Activated CD8-positive, alpha-beta T cell treated with anti-CD3 and anti-CD28 coated beads, Interleukin-2, amount 10 ng/mL, durations not matched to agents 7 days and 5 days (primary cell): ENCODE results near the gene PRSS57. TPM values are rescaled to one million over a fixed set of nuclear protein-coding genes. Genes with fewer than 3 reads are reported as not detected.

Experiments
- ATAC-seq: fragments of 150-1000 bp; cut with Tn5 transposase; one replicate; pipeline ENCODE4 v1.10.0; 2021; ENCODE audit warnings: moderate library complexity
- CTCF ChIA-PET: fragments of 350-600 bp; sonication (Branson Sonifier 250); formaldehyde crosslinking; loops from one replicate; lab custom pipeline; 2021; ENCODE audit warnings: antibody characterized with exemption; lab: Charles Lee
- POLR2A ChIA-PET: fragments of 350-600 bp; sonication (Branson Sonifier 250); formaldehyde crosslinking; loops from one replicate; lab custom pipeline; 2021; ENCODE audit warnings: antibody characterized with exemption; lab: Charles Lee
- DNase-seq: peaks from one replicate; pipeline ENCODE4 v3.0.0-alpha.2; 2020
- H3K27ac Mint-ChIP-seq: one replicate; pipeline ENCODE4 v1.8.0; 2021; ENCODE audit warnings: mild to moderate bottlenecking, mixed read lengths
- H3K27me3 Mint-ChIP-seq: one replicate; pipeline ENCODE4 v1.8.0; 2021; ENCODE audit warnings: low read depth, mixed read lengths
- H3K36me3 Mint-ChIP-seq: one replicate; pipeline ENCODE4 v1.8.0; 2021; ENCODE audit warnings: low read depth, mixed read lengths
- H3K4me1 Mint-ChIP-seq: one replicate; pipeline ENCODE4 v1.8.0; 2021; ENCODE audit warnings: low read depth, mixed read lengths
- H3K4me3 Mint-ChIP-seq: one replicate; pipeline ENCODE4 v1.8.0; 2021; ENCODE audit warnings: mild to moderate bottlenecking, mixed read lengths
- H3K9me3 Mint-ChIP-seq: one replicate; pipeline ENCODE4 v1.8.0; 2022; ENCODE audit warnings: mixed read lengths; ENCODE audit not compliant: insufficient read depth
- total RNA-seq, 2 experiments: library from RNA; stranded (reverse); gene quantifications; one replicate each; pipeline ENCODE4 v1.2.3, GENCODE V29; 2021

PRSS57 gene
- total RNA-seq, 2 experiments from 2014 or later: not detected

DNA sequence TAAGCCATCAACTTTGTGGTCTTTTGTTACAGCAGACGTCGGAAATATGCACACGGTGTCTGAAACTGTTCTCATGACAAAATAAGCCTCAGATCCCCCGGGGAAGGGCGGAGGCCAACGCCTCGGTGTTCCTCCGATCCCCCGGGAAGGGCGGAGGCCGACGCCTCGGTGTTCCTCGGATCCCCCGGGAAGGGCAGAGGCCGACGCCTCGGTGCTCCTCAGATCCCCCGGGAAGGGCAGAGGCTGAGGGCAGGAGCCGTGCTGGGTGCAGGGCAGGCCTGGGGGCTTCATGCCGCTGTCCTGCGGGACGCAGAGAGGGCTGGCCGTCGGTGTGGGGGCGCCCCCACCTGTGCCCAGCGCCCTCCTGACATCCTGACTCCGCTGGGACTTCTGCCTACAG is 50.9 kb downstream of the PRSS57 start:
- H3K4me1 Mint-ChIP-seq: peaks cover 1% of the 10 kb centered on the region
- H3K36me3 Mint-ChIP-seq: peaks cover 15% of the 10 kb centered on the region
- ATAC-seq: no peak
- no peaks in the 10 kb centered on the region for H3K9me3 Mint-ChIP-seq
- no peak overlapping the region for H3K27ac Mint-ChIP-seq
- H3K4me3 Mint-ChIP-seq: no peak overlapping the region
- no peaks in the 10 kb centered on the region for H3K27me3 Mint-ChIP-seq
- CTCF ChIA-PET: no interaction called here
- no peak for DNase-seq
- POLR2A ChIA-PET: no interaction called here

GRCh38 chr19:643736-644135 is 51.5 kb downstream of the PRSS57 start:
- ChIA-PET CTCF (no interaction called here), POLR2A (no interaction called here)
- H3K9me3 Mint-ChIP-seq: no peaks in the 10 kb centered on the region
- no peak for ATAC-seq
- no peaks in the 10 kb centered on the region for H3K27me3 Mint-ChIP-seq
- no peak for DNase-seq
- peaks cover 5% of the 10 kb centered on the region for H3K4me1 Mint-ChIP-seq
- H3K4me3 Mint-ChIP-seq: no peak overlapping the region
- H3K36me3 Mint-ChIP-seq: peaks cover 11% of the 10 kb centered on the region
- H3K27ac Mint-ChIP-seq: no peak overlapping the region

GRCh38 chr19:642767-643727 is 52.2 kb downstream of the PRSS57 start:
- Mint-ChIP-seq H3K27me3 (no peaks in the 10 kb centered on the region), H3K4me3 (no peak overlapping the region), H3K36me3 (peaks cover 9% of the 10 kb centered on the region), H3K4me1 (peaks cover 5% of the 10 kb centered on the region), H3K9me3 (no peaks in the 10 kb centered on the region), H3K27ac (no peak overlapping the region)
- CTCF ChIA-PET: no interaction called here
- POLR2A ChIA-PET: interaction anchor here (0.6 kb wide), 2 partner anchors 9 to 165 kb away, joined by 3 to 4 read pairs; no protein-coding TSS in a partner anchor
- ATAC-seq (no peak), DNase-seq (no peak)

DNA sequence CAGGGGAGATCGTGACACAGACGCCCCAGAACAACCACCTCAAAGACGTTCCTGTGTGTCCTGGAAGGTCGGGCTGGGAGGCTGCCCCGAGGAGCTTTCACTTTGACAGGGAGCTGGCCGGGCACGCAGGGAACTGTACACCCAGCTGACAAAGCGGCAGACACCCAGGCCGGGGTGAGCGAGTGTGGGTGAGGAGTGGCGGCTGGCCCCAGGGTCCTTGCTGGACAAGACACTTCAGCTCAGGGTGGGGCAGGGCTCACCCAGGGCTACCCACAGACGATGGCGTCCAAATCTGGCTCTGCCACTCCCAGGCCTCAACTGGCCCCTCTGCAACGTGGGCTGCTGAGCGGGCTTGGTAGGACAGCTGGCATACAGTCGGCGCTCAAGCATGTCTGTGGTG is 53.5 kb downstream of the PRSS57 start:
- no peak for ATAC-seq
- no peak for DNase-seq
- ChIA-PET CTCF (no interaction called here), POLR2A (no interaction called here)
- Mint-ChIP-seq H3K36me3 (peaks cover 9% of the 10 kb centered on the region), H3K27ac (no peak overlapping the region), H3K4me1 (peaks cover 5% of the 10 kb centered on the region), H3K9me3 (no peaks in the 10 kb centered on the region), H3K27me3 (no peaks in the 10 kb centered on the region), H3K4me3 (no peak overlapping the region)

GRCh38 chr19:640606-641189 is 54.6 kb downstream of the PRSS57 start:
- Mint-ChIP-seq H3K36me3 (peaks cover 6% of the 10 kb centered on the region), H3K9me3 (no peaks in the 10 kb centered on the region), H3K4me3 (no peak overlapping the region), H3K27ac (no peak overlapping the region), H3K27me3 (no peaks in the 10 kb centered on the region), H3K4me1 (peaks cover 5% of the 10 kb centered on the region)
- DNase-seq (no peak), ATAC-seq (no peak)
- ChIA-PET CTCF (no interaction called here), POLR2A (no interaction called here)

- ChIA-PET POLR2A (no interaction called here), CTCF (no interaction called here)
- Mint-ChIP-seq H3K27me3 (no peaks in the 10 kb centered on the region), H3K4me1 (peaks cover 5% of the 10 kb centered on the region), H3K36me3 (peaks cover 6% of the 10 kb centered on the region), H3K4me3 (no peak overlapping the region), H3K9me3 (no peaks in the 10 kb centered on the region), H3K27ac (no peak overlapping the region)
- ATAC-seq (no peak), DNase-seq (no peak)
These were observed 55.1 kb downstream of the PRSS57 start for GRCh38 chr19:640161-640558.

DNA sequence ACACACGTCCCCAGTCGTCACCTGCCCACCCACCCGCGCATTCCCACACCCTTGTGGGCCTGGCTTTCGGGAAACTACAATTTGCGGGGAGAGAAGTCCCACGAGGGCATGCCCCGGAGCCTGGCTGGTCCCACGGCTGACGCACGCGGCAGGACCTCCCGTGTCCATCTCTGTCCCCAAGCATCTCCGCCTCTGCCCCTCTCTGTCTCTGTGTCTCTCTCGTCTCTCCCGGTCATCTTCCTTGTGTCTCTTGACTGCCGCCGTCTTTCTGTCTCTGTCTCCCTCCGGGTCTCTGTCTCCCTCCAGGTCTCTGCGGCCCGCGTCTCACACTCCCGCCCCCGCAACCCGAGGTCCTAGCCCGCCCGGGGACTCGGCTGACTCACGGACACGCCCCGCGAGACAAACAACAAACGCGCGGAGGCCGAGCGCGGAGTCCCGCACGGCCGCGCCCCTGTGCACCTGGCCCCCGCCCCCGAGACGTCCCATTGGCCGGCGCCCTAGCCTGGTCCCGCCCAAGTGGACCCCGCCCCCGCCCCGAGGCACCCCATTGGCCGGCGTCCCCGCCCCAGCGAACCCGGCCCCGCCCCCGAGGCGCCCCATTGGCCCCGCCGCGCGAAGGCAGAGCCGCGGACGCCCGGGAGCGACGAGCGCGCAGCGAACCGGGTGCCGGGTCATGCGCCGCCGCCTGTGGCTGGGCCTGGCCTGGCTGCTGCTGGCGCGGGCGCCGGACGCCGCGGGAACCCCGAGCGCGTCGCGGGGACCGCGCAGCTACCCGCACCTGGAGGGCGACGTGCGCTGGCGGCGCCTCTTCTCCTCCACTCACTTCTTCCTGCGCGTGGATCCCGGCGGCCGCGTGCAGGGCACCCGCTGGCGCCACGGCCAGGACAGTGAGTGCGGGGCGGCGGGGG is 55.7 kb downstream of the PRSS57 start, which contains the start of gene FGF22:
FGF22 (plus strand) TSS at position 627 of the 908 bp plus-strand sequence; CDS start at position 674, 47 bp downstream.
- Mint-ChIP-seq H3K27me3 (no peaks in the 10 kb centered on the region), H3K36me3 (no peaks in the 10 kb centered on the region), H3K4me1 (peaks cover 5% of the 10 kb centered on the region), H3K27ac (no peak within 1 kb of the TSS), H3K4me3 (peak within 1 kb of the TSS; percentile 64), H3K9me3 (no peaks in the 10 kb centered on the region)
- POLR2A ChIA-PET: no interaction called here
- DNase-seq (peak; percentile 95), ATAC-seq (peak; percentile 98)
- CTCF ChIA-PET: no interaction called here

DNA sequence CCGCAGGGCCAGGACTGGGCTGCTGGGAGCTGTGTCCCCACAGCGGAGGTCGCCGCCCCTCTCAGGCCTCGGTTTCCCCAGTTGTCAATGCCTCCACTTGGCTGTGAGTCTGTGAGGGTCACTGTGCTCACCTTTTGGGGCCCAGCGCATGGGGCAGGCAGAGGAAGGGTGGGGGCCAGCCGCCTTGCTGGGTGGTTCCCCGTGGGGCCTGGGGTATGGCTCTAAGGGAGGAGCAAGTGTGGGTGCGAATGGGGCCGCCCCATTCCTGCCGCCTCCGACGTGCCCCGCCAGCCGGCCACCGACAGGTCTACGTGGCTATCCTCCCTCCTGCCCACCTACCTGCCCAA is 56.4 kb downstream of the PRSS57 start:
- CTCF ChIA-PET: no interaction called here
- DNase-seq (no peak), ATAC-seq (no peak)
- H3K4me1 Mint-ChIP-seq: peaks cover 11% of the 10 kb centered on the region
- no peaks in the 10 kb centered on the region for H3K9me3 Mint-ChIP-seq
- no peak overlapping the region for H3K27ac Mint-ChIP-seq
- POLR2A ChIA-PET: no interaction called here
- no peaks in the 10 kb centered on the region for H3K36me3 Mint-ChIP-seq
- H3K4me3 Mint-ChIP-seq: peak overlapping the region; percentile 64
- H3K27me3 Mint-ChIP-seq: no peaks in the 10 kb centered on the region

Other genes starting within 250 kb of the PRSS57 start
- not detected for gene SHC2, start 234.4 kb downstream of the PRSS57 start, total RNA-seq
- under 1 TPM; 0.16 to 0.39 TPM for gene MADCAM1, start 199.0 kb downstream of the PRSS57 start, total RNA-seq
- 10 to 100 TPM; 20.1 to 20.7 TPM for gene TPGS1, start 188.0 kb downstream of the PRSS57 start, total RNA-seq
- gene CDC34, start 163.7 kb downstream of the PRSS57 start, total RNA-seq: 10 to 100 TPM; 49.0 to 53.0 TPM
- gene GZMM, start 151.4 kb downstream of the PRSS57 start, total RNA-seq: 10 to 100 TPM; 86.9 to 87.3 TPM
- gene BSG, start 122.9 kb downstream of the PRSS57 start, total RNA-seq: 100 to 1,000 TPM; 207 to 217 TPM
- 1 to 10 TPM in 1 of 2 experiments, under 1 TPM in 1; 0.84 to 1.3 TPM for gene HCN2, start 105.6 kb downstream of the PRSS57 start, total RNA-seq
- 10 to 100 TPM; 50.6 to 51.0 TPM for gene POLRMT, start 61.9 kb downstream of the PRSS57 start, total RNA-seq
- not detected for gene FGF22, start 55.6 kb downstream of the PRSS57 start, total RNA-seq
- 10 to 100 TPM; 71.3 to 78.4 TPM for gene RNF126, start 32.2 kb downstream of the PRSS57 start, total RNA-seq
- 1 to 10 TPM; 2.2 to 3.0 TPM for gene FSTL3, start 19.1 kb downstream of the PRSS57 start, total RNA-seq
- not detected for gene PALM, start 13.5 kb upstream of the PRSS57 start, total RNA-seq
- gene MISP, start 55.7 kb upstream of the PRSS57 start, total RNA-seq: not detected
- 100 to 1,000 TPM; 524 to 526 TPM for gene PTBP1, start 102.0 kb upstream of the PRSS57 start, total RNA-seq
- not detected for gene PLPPR3, start 126.5 kb upstream of the PRSS57 start, total RNA-seq
- gene AZU1, start 132.4 kb upstream of the PRSS57 start, total RNA-seq: not detected
- gene PRTN3, start 145.5 kb upstream of the PRSS57 start, total RNA-seq: not detected
- not detected for gene ELANE, start 156.9 kb upstream of the PRSS57 start, total RNA-seq
- 1 to 10 TPM; 2.1 to 2.2 TPM for gene CFD, start 164.2 kb upstream of the PRSS57 start, total RNA-seq
- 10 to 100 TPM; 55.9 to 60.4 TPM for gene MED16, start 197.7 kb upstream of the PRSS57 start, total RNA-seq
- not detected for gene RNU6-9, start 198.0 kb upstream of the PRSS57 start, total RNA-seq
- 10 to 100 TPM; 75.9 to 76.7 TPM for gene R3HDM4, start 217.8 kb upstream of the PRSS57 start, total RNA-seq
- gene KISS1R, start 221.9 kb upstream of the PRSS57 start, total RNA-seq: 1 to 10 TPM in 1 of 2 experiments, under 1 TPM in 1; 0.55 to 1.1 TPM
- gene ARID3A, start 230.6 kb upstream of the PRSS57 start, total RNA-seq: 10 to 100 TPM; 26.7 to 27.7 TPM